ENCODE data around the gene PLCL2. TPM values are rescaled to one million over a fixed set of nuclear protein-coding genes. Genes with fewer than 3 reads are reported as not detected.

Gene PLCL2
- total RNA-seq, 1 donor from 2014 or later, result 26.4 TPM

DNA sequence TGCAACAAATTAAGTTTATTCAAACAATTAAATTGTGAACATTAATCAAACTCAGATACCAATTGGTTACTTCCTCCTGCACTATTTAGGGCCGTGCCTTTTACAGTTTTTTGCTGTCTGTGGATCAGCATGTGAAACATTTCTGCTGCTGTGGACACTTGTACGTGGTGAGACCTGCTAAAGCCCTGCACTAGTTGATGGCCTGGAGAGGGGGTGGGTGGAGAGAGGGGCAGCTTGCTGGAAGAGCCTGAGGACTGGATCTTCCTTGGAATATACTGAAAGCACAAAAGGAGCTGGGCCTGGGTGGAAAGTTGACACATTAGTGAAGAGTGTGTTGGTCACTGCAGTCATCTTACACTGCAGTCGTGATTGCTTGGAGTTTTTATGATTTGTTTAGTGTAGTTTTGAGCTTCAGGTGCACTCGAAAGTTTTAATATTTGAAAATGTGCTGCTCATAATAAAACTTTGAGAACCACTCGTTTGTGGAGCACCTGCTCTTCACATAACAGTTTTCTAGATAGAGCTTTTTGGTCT, 11.4 kb downstream of the PLCL2 start:
- no peak overlapping the region for H2AFZ ChIP-seq (replicated peaks)
- Mint-ChIP-seq H3K27me3 (ENCODE audit: insufficient read depth, low read depth) (no peaks in the 10 kb centered on the region), H3K4me1 (peaks cover under 1% of the 10 kb centered on the region), H3K36me3 (no peaks in the 10 kb centered on the region), H3K9me3 (no peaks in the 10 kb centered on the region), H3K4me3 (no peak overlapping the region), H3K27ac (no peak overlapping the region)
- H3K4me1 ChIP-seq, result peaks cover 3% of the 10 kb centered on the region
- H3K4me3 ChIP-seq, result no peak overlapping the region
- no peak overlapping the region for H3K9ac ChIP-seq
- H3K79me2 ChIP-seq (ENCODE audit: low read depth), result peaks cover 98% of the 10 kb centered on the region
- no peak overlapping the region for H3K27ac ChIP-seq
- H3F3A ChIP-seq (ENCODE audit: low read depth), result peaks cover 4% of the 10 kb centered on the region
- H3K36me3 ChIP-seq, result peaks cover 5% of the 10 kb centered on the region
- H3K9me3 ChIP-seq (ENCODE audit: low read depth), result peaks cover 15% of the 10 kb centered on the region
- H3K27me3 ChIP-seq, result no peaks in the 10 kb centered on the region
- no peaks in the 10 kb centered on the region for H4K20me1 ChIP-seq (ENCODE audit: low read depth)
- no peak overlapping the region for H3K4me2 ChIP-seq
- TF ChIP-seq EZH2 (IDR thresholded peaks at IDR 0.05) (no peak), EZH2phosphoT487 (IDR thresholded peaks at IDR 0.05) (no peak)
- TF ChIP-seq, protein P1, sequence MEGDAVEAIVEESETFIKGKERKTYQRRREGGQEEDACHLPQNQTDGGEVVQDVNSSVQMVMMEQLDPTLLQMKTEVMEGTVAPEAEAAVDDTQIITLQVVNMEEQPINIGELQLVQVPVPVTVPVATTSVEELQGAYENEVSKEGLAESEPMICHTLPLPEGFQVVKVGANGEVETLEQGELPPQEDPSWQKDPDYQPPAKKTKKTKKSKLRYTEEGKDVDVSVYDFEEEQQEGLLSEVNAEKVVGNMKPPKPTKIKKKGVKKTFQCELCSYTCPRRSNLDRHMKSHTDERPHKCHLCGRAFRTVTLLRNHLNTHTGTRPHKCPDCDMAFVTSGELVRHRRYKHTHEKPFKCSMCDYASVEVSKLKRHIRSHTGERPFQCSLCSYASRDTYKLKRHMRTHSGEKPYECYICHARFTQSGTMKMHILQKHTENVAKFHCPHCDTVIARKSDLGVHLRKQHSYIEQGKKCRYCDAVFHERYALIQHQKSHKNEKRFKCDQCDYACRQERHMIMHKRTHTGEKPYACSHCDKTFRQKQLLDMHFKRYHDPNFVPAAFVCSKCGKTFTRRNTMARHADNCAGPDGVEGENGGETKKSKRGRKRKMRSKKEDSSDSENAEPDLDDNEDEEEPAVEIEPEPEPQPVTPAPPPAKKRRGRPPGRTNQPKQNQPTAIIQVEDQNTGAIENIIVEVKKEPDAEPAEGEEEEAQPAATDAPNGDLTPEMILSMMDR (IDR thresholded peaks at IDR 0.05), result no peak
- no peak for DNase-seq (ENCODE audit: low spot score)

DNA sequence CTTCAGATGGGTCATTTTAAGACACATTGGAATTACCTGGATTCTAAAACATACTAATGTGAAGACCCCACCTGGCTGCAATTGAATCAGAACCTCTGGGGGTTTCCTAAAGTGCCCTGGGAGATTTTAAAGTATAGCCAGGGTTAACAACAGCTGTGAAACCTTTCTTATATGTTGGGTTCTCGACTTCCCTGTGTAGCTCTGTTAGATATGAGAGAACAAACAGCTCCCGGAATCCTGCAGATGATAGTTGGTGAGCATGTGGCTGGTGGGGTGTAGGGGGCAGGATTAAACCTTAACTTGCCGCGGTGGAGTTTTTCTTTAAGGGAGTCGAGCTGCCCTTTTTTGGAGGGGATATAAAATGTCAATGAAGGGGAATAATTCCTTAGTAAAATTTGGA, 12.1 kb downstream of the PLCL2 start:
- Histone ChIP-seq H3K9ac (no peak overlapping the region), H3K4me1 (peaks cover 6% of the 10 kb centered on the region), H2AFZ (replicated peaks) (no peak overlapping the region), H3K27me3 (no peaks in the 10 kb centered on the region), H3K4me2 (no peak overlapping the region), H3K36me3 (peaks cover 5% of the 10 kb centered on the region), H4K20me1 (ENCODE audit: low read depth) (no peaks in the 10 kb centered on the region), H3F3A (ENCODE audit: low read depth) (no peaks in the 10 kb centered on the region), H3K27ac (no peak overlapping the region), H3K9me3 (ENCODE audit: low read depth) (peaks cover 15% of the 10 kb centered on the region), H3K79me2 (ENCODE audit: low read depth) (peaks cover 98% of the 10 kb centered on the region), H3K4me3 (no peak overlapping the region)
- Mint-ChIP-seq H3K4me3 (no peak overlapping the region), H3K4me1 (no peaks in the 10 kb centered on the region), H3K27me3 (ENCODE audit: insufficient read depth, low read depth) (no peaks in the 10 kb centered on the region), H3K27ac (no peak overlapping the region), H3K9me3 (no peaks in the 10 kb centered on the region), H3K36me3 (no peaks in the 10 kb centered on the region)
- DNase-seq (ENCODE audit: low spot score), result no peak
- TF ChIP-seq, protein P1 (IDR thresholded peaks at IDR 0.05), result no peak
- TF ChIP-seq EZH2phosphoT487 (IDR thresholded peaks at IDR 0.05) (no peak), EZH2 (IDR thresholded peaks at IDR 0.05) (no peak)

DNA sequence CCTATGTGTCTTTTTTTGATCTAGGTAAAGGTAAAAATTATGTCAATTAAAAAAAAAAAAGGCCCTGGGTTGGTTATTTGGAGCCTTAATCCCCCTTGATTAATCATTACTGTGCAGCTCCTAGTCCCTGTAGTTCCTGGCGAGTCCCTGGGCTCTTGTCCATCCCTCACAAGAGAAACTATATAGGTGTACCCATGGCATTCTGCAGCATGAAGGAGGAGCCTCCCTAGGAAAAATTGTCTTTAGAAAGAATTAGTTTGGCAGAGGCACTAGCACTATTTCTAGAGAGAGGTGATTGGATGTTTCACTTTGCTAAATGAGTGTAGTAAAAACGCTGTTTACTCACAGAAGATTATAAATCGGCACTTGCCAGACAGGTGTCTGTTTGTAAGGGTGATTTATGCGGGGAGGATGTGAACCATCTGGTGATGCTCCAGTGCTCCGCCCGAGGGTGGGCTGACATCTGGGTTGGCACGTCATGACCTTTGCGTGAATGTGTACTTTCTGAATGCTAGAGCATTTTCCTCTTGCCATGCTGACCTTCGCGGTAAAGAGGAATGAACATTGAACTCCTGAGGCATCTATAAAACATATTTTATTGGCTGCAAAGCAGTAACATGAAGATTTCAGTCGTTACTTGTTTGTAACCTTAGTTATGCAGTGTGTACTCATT, 12.6 kb downstream of the PLCL2 start:
- no peaks in the 10 kb centered on the region for H3K27me3 Mint-ChIP-seq (ENCODE audit: insufficient read depth, low read depth)
- H2AFZ ChIP-seq (replicated peaks), result no peak overlapping the region
- peaks cover 11% of the 10 kb centered on the region for H3K4me1 ChIP-seq
- TF ChIP-seq, protein P1 (IDR thresholded peaks at IDR 0.05), result no peak
- TF ChIP-seq EZH2phosphoT487 (IDR thresholded peaks at IDR 0.05) (no peak), EZH2 (IDR thresholded peaks at IDR 0.05) (no peak)
- no peak overlapping the region for H3K9ac ChIP-seq
- H3F3A ChIP-seq (ENCODE audit: low read depth), result no peaks in the 10 kb centered on the region
- H3K4me2 ChIP-seq, result no peak overlapping the region
- H3K4me1 Mint-ChIP-seq, result no peaks in the 10 kb centered on the region
- H4K20me1 ChIP-seq (ENCODE audit: low read depth), result no peaks in the 10 kb centered on the region
- peaks cover 5% of the 10 kb centered on the region for H3K36me3 ChIP-seq
- H3K27ac Mint-ChIP-seq, result no peak overlapping the region
- peaks cover 15% of the 10 kb centered on the region for H3K9me3 ChIP-seq (ENCODE audit: low read depth)
- no peaks in the 10 kb centered on the region for H3K36me3 Mint-ChIP-seq
- DNase-seq (ENCODE audit: low spot score), result no peak
- H3K9me3 Mint-ChIP-seq, result no peaks in the 10 kb centered on the region
- H3K4me3 Mint-ChIP-seq, result no peak overlapping the region
- peaks cover 98% of the 10 kb centered on the region for H3K79me2 ChIP-seq (ENCODE audit: low read depth)
- no peaks in the 10 kb centered on the region for H3K27me3 ChIP-seq
- no peak overlapping the region for H3K4me3 ChIP-seq
- H3K27ac ChIP-seq, result no peak overlapping the region
